K562 (cell line): Measurements from ENCODE around the gene DGCR8. TPM values are rescaled to one million over a fixed set of nuclear protein-coding genes. Genes with fewer than 3 reads are reported as not detected.

Experiments used
- ARHGAP35 ChIP-seq: fragments of 450-650 bp; IDR thresholded peaks from 2 replicates; pipeline ENCODE4 v1.6.1; 2018; ENCODE audit not compliant: partially characterized antibody
- CBFB ChIP-seq: sonication (generic); formaldehyde crosslinking; IDR thresholded peaks from 2 replicates; pipeline ENCODE4 v1.4.0; 2020; ENCODE audit warnings: mild to moderate bottlenecking, missing genetic modification reagents
- FOSL1 ChIP-seq: fragments of 200-800 bp; sonication (Bioruptor generic); conservative IDR thresholded peaks from 2 replicates; pipeline ENCODE4 v1.6.1; 2016; ENCODE audit warnings: missing genetic modification characterization, missing compliant biosample characterization
- IFI16 ChIP-seq: fragments of 250-450 bp; sonication (Bioruptor Pico); IDR thresholded peaks from 2 replicates; pipeline ENCODE4 v2.1.2; 2022; ENCODE audit warnings: mild to moderate bottlenecking, inconsistent platforms
- KDM2B ChIP-seq: fragments of 250-450 bp; sonication (Bioruptor Pico); IDR thresholded peaks from 2 replicates; pipeline ENCODE4 v1.8.0; 2021; ENCODE audit warnings: mild to moderate bottlenecking, moderate library complexity
- KDM5B ChIP-seq: fragments of 200-600 bp; sonication (generic); IDR thresholded peaks from 2 replicates; pipeline ENCODE4 v1.6.1; 2012; ENCODE audit warnings: low read depth, mild to moderate bottlenecking, moderate library complexity, low read length, control low read depth, inconsistent platforms; ENCODE audit not compliant: insufficient replicate concordance
- MEIS2 ChIP-seq: fragments of 450-650 bp; IDR thresholded peaks from 2 replicates; pipeline ENCODE4 v1.6.1; 2014; ENCODE audit warnings: mild to moderate bottlenecking; ENCODE audit not compliant: partially characterized antibody
- NFYB ChIP-seq: IDR thresholded peaks from 2 replicates; pipeline ENCODE4 v1.6.1; 2011; ENCODE audit warnings: mild to moderate bottlenecking, moderate library complexity; ENCODE audit not compliant: insufficient read length; ENCODE audit errors: extremely low read depth
- POLR3A ChIP-seq: IDR thresholded peaks from 2 replicates; pipeline ENCODE4 v1.6.1; 2011; ENCODE audit warnings: borderline replicate concordance, mild to moderate bottlenecking, moderate library complexity; ENCODE audit not compliant: insufficient read length, insufficient read depth; ENCODE audit errors: extremely low read depth
- RBM17 ChIP-seq: fragments of 200-400 bp; formaldehyde crosslinking; IDR thresholded peaks from 2 replicates; pipeline ENCODE4 v1.6.1; 2017; ENCODE audit warnings: low read depth, mild to moderate bottlenecking, low read length, borderline replicate concordance
- SRSF3 ChIP-seq: fragments of 200-400 bp; formaldehyde crosslinking; IDR thresholded peaks from 2 replicates; pipeline ENCODE4 v1.6.1; 2016; ENCODE audit warnings: mild to moderate bottlenecking, low read length, moderate library complexity; ENCODE audit not compliant: insufficient read depth
- ZBTB8A ChIP-seq: fragments of 450-650 bp; IDR thresholded peaks from 2 replicates; pipeline ENCODE4 v1.6.1; 2018; ENCODE audit warnings: mild to moderate bottlenecking, moderate library complexity; ENCODE audit not compliant: partially characterized antibody
- ZNF408 ChIP-seq: fragments of 250-450 bp; sonication (Bioruptor Pico); IDR thresholded peaks from 2 replicates; pipeline ENCODE4 v1.4.0; 2020; ENCODE audit warnings: low read depth, mild to moderate bottlenecking, moderate library complexity
- polyA plus RNA-seq, 8 experiments: library from polyadenylated mRNA; depleted of rRNA in 4 of 8; stranded (reverse) in 5 of 8; unstranded in 3 of 8; fragments of >200 nt; fragmentation: Nextera tagmentation in 2 of 8; fragmentation: Illumina TruSeq in 1 of 8; extraction: Ambion mirVana in 2 of 8; extraction: Trizol in 1 of 8; gene quantifications; 2 replicates each; pipeline versions ENCODE4 v1.2.1 to v1.2.3, GENCODE V29; 2011 to 2014; ENCODE audit warnings: inconsistent platforms in 1 of 8, missing spikeins in 1 of 8
- total RNA-seq, 7 experiments: library from RNA; depleted of rRNA in 6 of 7; stranded (reverse); fragments of >200 nt in 6 of 7; fragmentation: Illumina TruSeq in 2 of 7; extraction: Trizol in 2 of 7; gene quantifications; 2 replicates each; pipeline versions ENCODE4 v1.2.1 to v1.2.3, GENCODE V29; 2011 to 2021; ENCODE audit warnings: low replicate concordance in 1 of 7
- TF ChIP-seq, protein P1 (sequence below): conservative IDR thresholded peaks from 2 replicates; pipeline ENCODE4 v1.6.1; 2011; ENCODE audit warnings: low read depth, mild to moderate bottlenecking, low read length; ENCODE audit not compliant: control insufficient read depth
- TF ChIP-seq, protein P2 (sequence below): sonication (generic); formaldehyde crosslinking; IDR thresholded peaks from 2 replicates; pipeline ENCODE4 v1.9.0; 2022; ENCODE audit warnings: mild to moderate bottlenecking, missing genetic modification reagents
- TF ChIP-seq, protein P3 (sequence below): sonication (generic); formaldehyde crosslinking; IDR thresholded peaks from 2 replicates; pipeline ENCODE4 v1.8.0; 2023; ENCODE audit warnings: missing genetic modification reagents, mild to moderate bottlenecking, borderline replicate concordance
- TF ChIP-seq, protein P4 (sequence below): IDR thresholded peaks from 2 replicates; pipeline ENCODE4 v1.6.1; 2012; ENCODE audit warnings: low read depth, low read length, improper control_type of control experiment, borderline replicate concordance

DGCR8 gene
- total and polyA plus RNA-seq, 9 of the 15 experiments (the other 6 are each of a cell fraction or from before 2014, with no cell fraction given) = 5.9 to 144 (median 80.1) TPM

DNA sequence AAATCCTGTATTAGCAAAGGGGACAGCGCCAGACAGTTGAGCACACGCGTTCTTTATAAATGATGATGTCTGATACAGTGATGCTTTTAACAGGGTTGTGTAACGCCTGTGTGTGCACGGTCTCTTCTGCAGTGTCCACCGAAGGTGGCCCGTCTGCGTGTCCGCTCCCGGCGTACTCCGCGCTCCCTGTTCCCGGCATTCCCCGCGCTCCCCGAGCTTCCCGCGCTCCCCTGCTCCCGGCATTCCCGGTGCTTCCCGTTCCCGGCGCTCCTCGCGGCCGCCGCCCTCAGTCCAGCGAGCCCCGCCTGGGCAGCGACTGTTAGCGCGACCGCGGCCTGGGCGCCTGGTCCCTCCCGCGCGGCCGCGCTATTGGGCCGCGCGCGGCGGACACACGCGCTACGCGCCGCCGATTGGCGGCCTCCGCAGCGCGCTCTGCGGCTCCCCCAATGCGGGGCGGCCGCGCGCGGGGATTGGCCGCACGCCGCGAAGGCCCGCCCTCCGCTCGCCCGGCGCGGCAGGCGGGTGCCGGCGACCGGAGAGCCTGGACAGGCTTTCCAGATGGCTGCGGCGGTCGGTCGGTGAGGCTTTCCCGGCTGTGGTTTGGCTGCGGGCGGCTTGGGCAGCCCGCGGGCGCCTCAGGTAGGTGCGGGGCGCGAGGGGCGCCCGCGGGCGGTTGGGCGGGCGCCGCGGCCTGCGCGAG is at the start of gene DGCR8 (continued):
- TF ChIP-seq, protein P1, sequence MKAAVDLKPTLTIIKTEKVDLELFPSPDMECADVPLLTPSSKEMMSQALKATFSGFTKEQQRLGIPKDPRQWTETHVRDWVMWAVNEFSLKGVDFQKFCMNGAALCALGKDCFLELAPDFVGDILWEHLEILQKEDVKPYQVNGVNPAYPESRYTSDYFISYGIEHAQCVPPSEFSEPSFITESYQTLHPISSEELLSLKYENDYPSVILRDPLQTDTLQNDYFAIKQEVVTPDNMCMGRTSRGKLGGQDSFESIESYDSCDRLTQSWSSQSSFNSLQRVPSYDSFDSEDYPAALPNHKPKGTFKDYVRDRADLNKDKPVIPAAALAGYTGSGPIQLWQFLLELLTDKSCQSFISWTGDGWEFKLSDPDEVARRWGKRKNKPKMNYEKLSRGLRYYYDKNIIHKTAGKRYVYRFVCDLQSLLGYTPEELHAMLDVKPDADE = no peak
- TF ChIP-seq CBFB (no peak), ZBTB8A (no peak), KDM2B (peak; percentile 99), KDM5B (peak; percentile 99), IFI16 (CRISPR knock-in tag) (no peak), SRSF3 (no peak), POLR3A (no peak), FOSL1 (tag) (no peak), RBM17 (no peak), ARHGAP35 (no peak), NFYB (no peak), ZNF408 (CRISPR knock-in tag) (no peak), MEIS2 (no peak)
- TF ChIP-seq, protein P2, sequence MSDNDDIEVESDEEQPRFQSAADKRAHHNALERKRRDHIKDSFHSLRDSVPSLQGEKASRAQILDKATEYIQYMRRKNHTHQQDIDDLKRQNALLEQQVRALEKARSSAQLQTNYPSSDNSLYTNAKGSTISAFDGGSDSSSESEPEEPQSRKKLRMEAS = no peak
- TF ChIP-seq, protein P3, sequence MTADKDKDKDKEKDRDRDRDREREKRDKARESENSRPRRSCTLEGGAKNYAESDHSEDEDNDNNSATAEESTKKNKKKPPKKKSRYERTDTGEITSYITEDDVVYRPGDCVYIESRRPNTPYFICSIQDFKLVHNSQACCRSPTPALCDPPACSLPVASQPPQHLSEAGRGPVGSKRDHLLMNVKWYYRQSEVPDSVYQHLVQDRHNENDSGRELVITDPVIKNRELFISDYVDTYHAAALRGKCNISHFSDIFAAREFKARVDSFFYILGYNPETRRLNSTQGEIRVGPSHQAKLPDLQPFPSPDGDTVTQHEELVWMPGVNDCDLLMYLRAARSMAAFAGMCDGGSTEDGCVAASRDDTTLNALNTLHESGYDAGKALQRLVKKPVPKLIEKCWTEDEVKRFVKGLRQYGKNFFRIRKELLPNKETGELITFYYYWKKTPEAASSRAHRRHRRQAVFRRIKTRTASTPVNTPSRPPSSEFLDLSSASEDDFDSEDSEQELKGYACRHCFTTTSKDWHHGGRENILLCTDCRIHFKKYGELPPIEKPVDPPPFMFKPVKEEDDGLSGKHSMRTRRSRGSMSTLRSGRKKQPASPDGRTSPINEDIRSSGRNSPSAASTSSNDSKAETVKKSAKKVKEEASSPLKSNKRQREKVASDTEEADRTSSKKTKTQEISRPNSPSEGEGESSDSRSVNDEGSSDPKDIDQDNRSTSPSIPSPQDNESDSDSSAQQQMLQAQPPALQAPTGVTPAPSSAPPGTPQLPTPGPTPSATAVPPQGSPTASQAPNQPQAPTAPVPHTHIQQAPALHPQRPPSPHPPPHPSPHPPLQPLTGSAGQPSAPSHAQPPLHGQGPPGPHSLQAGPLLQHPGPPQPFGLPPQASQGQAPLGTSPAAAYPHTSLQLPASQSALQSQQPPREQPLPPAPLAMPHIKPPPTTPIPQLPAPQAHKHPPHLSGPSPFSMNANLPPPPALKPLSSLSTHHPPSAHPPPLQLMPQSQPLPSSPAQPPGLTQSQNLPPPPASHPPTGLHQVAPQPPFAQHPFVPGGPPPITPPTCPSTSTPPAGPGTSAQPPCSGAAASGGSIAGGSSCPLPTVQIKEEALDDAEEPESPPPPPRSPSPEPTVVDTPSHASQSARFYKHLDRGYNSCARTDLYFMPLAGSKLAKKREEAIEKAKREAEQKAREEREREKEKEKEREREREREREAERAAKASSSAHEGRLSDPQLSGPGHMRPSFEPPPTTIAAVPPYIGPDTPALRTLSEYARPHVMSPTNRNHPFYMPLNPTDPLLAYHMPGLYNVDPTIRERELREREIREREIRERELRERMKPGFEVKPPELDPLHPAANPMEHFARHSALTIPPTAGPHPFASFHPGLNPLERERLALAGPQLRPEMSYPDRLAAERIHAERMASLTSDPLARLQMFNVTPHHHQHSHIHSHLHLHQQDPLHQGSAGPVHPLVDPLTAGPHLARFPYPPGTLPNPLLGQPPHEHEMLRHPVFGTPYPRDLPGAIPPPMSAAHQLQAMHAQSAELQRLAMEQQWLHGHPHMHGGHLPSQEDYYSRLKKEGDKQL = no peak
- TF ChIP-seq, protein P4, sequence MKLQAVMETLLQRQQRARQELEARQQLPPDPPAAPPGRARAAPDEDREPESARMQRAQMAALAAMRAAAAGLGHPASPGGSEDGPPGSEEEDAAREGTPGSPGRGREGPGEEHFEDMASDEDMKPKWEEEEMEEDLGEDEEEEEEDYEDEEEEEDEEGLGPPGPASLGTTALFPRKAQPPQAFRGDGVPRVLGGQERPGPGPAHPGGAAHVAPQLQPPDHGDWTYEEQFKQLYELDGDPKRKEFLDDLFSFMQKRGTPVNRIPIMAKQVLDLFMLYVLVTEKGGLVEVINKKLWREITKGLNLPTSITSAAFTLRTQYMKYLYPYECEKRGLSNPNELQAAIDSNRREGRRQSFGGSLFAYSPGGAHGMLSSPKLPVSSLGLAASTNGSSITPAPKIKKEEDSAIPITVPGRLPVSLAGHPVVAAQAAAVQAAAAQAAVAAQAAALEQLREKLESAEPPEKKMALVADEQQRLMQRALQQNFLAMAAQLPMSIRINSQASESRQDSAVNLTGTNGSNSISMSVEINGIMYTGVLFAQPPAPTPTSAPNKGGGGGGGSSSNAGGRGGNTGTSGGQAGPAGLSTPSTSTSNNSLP = peak; percentile 86
